Measurements from ENCODE around the gene MMEL1. TPM values are rescaled to one million over a fixed set of nuclear protein-coding genes. Genes with fewer than 3 reads are reported as not detected.

The MMEL1 gene
- total and polyA plus RNA-seq, 2 of the 13 experiments (the other 11 are each of a cell fraction or from before 2014, with no cell fraction given), result 0.48 TPM; not detected in 1

DNA sequence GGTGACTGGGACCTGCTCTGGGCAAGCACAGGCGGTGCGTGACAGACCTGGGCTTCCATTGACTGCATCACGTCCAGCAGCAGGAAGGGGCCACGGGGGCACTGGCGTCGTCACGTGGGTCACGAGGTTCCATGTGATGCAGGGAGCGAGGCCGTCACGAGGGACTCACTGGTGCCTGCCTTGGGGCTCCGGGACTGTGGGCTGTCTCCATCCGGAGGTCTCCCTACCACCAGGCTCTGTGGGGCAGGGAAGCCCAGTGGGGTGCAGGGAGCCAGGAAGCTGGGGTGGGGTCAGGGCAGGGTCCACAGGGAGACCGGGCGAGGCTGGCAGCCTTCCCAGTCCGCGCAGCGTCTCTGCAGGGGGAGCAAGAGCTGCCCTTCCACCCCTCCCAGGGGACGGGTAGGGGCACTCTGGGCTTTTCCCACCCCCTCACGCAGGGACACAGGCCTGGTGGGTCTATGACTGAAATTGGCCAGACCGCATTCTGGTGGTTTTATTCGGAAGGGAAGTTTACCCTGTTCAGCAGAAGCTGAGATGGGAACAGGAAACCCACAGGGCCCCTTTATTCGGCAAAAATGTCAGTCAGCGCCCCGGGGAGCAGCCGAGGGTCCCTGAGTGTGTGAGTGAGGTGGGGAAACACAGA is 77.1 kb downstream of the MMEL1 start (continued):
- TF ChIP-seq ZNF724P (CRISPR knock-in tag; IDR thresholded peaks at IDR 0.05; ENCODE audit: borderline replicate concordance) (no peak), ZNF17 (CRISPR knock-in tag; IDR thresholded peaks at IDR 0.05) (no peak), ZNF761 (CRISPR knock-in tag; conservative IDR thresholded peaks at IDR 0.05) (no peak), ZNF790 (CRISPR knock-in tag; IDR thresholded peaks at IDR 0.05; ENCODE audit: borderline replicate concordance) (peak; percentile 94), ZNF446 (CRISPR knock-in tag; IDR thresholded peaks at IDR 0.05) (no peak), TBX3 (IDR thresholded peaks at IDR 0.05; ENCODE audit: borderline replicate concordance) (no peak), ZNF709 (CRISPR knock-in tag; IDR thresholded peaks at IDR 0.05) (peak; percentile 83), ZNF354B (CRISPR knock-in tag; IDR thresholded peaks at IDR 0.05) (no peak), ZBTB21 (CRISPR knock-in tag; IDR thresholded peaks at IDR 0.05) (no peak), ATAD3A (CRISPR knock-in tag; IDR thresholded peaks at IDR 0.05) (no peak), RFXAP (CRISPR knock-in tag; IDR thresholded peaks at IDR 0.05; ENCODE audit: borderline replicate concordance) (no peak), ZNF138 (CRISPR knock-in tag; IDR thresholded peaks at IDR 0.05; ENCODE audit: low read depth) (no peak), EED (CRISPR knock-in tag; IDR thresholded peaks at IDR 0.05) (no peak), MXI1 (IDR thresholded peaks at IDR 0.05; ENCODE audit: borderline replicate concordance, low read depth, low read length) (peak; percentile 44; the same call in 1 of the 3 replicates), ZNF451 (CRISPR knock-in tag; IDR thresholded peaks at IDR 0.05) (no peak), NFE2L2 (IDR thresholded peaks at IDR 0.05; ENCODE audit: low read length) (no peak), MTA1 (CRISPR knock-in tag; IDR thresholded peaks at IDR 0.05; ENCODE audit: borderline replicate concordance) (0 out of 2 replicates have a peak, but pooled peaks have one; percentile 18), MEIS2 (CRISPR knock-in tag; IDR thresholded peaks at IDR 0.05) (no peak), ZBTB3 (CRISPR knock-in tag; IDR thresholded peaks at IDR 0.05; ENCODE audit: borderline replicate concordance, low read depth) (no peak), ZNF564 (CRISPR knock-in tag; IDR thresholded peaks at IDR 0.05) (peak; percentile 67), MED1 (CRISPR knock-in tag; IDR thresholded peaks at IDR 0.05) (peak; percentile 74), PLRG1 (conservative IDR thresholded peaks at IDR 0.05) (no peak), GATAD2A (CRISPR knock-in tag; IDR thresholded peaks at IDR 0.05) (0 out of 2 replicates have a peak, but pooled peaks have one; percentile 38), ZNF34 (CRISPR knock-in tag; IDR thresholded peaks at IDR 0.05; ENCODE audit: borderline replicate concordance) (no peak), MAFG (CRISPR knock-in tag; IDR thresholded peaks at IDR 0.05) (no peak), ZNF569 (CRISPR knock-in tag; IDR thresholded peaks at IDR 0.05; ENCODE audit: borderline replicate concordance) (no peak), ZNF598 (CRISPR knock-in tag; IDR thresholded peaks at IDR 0.05; ENCODE audit: borderline replicate concordance) (no peak)
- TF ChIP-seq, protein P1, sequence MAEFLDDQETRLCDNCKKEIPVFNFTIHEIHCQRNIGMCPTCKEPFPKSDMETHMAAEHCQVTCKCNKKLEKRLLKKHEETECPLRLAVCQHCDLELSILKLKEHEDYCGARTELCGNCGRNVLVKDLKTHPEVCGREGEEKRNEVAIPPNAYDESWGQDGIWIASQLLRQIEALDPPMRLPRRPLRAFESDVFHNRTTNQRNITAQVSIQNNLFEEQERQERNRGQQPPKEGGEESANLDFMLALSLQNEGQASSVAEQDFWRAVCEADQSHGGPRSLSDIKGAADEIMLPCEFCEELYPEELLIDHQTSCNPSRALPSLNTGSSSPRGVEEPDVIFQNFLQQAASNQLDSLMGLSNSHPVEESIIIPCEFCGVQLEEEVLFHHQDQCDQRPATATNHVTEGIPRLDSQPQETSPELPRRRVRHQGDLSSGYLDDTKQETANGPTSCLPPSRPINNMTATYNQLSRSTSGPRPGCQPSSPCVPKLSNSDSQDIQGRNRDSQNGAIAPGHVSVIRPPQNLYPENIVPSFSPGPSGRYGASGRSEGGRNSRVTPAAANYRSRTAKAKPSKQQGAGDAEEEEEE (CRISPR knock-in tag; IDR thresholded peaks at IDR 0.05; ENCODE audit: borderline replicate concordance), result no peak
- TF ChIP-seq, protein P2, sequence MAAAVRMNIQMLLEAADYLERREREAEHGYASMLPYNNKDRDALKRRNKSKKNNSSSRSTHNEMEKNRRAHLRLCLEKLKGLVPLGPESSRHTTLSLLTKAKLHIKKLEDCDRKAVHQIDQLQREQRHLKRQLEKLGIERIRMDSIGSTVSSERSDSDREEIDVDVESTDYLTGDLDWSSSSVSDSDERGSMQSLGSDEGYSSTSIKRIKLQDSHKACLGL (CRISPR knock-in tag; IDR thresholded peaks at IDR 0.05), result peak; percentile 68; the same call in 1 of the 2 replicates
- TF ChIP-seq, protein P3, sequence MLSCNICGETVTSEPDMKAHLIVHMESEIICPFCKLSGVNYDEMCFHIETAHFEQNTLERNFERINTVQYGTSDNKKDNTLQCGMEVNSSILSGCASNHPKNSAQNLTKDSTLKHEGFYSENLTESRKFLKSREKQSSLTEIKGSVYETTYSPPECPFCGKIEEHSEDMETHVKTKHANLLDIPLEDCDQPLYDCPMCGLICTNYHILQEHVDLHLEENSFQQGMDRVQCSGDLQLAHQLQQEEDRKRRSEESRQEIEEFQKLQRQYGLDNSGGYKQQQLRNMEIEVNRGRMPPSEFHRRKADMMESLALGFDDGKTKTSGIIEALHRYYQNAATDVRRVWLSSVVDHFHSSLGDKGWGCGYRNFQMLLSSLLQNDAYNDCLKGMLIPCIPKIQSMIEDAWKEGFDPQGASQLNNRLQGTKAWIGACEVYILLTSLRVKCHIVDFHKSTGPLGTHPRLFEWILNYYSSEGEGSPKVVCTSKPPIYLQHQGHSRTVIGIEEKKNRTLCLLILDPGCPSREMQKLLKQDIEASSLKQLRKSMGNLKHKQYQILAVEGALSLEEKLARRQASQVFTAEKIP (CRISPR knock-in tag; IDR thresholded peaks at IDR 0.05; ENCODE audit: borderline replicate concordance), result no peak

Measured in HepG2 (cell line).